Endothelial cell of hepatic sinusoid (primary cell): ENCODE results near the gene PGS1.

ENCODE experiments used
- in situ Hi-C: cut with HindIII; loops from 2 replicates; pipeline ENCODE4 v1.10.0; 2017; ENCODE audit warnings: low sequenced_read_pairs

The PGS1 gene

DNA sequence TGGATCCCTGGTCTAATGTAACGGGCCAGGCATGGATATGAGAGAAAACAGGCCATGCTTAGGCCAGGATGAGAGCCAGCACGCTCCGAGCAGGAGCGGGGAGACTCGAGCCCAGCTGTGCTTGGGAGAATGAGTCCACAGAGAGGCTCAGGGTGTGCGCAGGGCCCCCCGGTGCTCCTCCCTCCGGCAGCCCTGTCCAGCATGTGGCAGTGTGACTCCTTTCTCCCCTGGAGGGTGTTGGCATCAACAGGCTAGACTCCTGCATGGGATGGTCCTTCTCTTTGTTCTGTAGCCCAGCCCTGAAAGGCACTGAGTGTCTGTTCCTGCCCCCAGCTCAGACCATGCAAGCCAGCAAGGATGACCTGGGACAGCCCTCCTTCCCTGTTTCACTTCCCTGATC lies 23.4 kb downstream of the PGS1 start:
- in situ Hi-C loops = no loop called here

DNA sequence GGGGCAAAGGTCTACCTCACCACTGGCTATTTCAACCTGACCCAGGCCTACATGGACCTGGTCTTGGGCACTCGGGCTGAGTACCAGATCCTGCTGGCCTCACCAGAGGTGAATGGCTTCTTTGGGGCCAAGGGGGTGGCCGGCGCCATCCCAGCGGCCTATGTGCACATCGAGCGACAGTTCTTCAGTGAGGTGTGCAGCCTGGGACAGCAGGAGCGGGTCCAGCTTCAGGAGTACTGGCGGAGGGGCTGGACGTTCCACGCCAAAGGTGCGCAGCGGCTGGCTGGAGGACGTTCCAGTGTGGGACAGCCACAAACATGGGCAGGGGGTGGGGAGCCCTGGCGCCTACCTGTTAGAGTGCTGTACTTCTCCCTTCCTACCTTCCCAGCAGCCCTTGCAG lies 25.4 kb downstream of the PGS1 start:
- in situ Hi-C loops = no loop called here

DNA sequence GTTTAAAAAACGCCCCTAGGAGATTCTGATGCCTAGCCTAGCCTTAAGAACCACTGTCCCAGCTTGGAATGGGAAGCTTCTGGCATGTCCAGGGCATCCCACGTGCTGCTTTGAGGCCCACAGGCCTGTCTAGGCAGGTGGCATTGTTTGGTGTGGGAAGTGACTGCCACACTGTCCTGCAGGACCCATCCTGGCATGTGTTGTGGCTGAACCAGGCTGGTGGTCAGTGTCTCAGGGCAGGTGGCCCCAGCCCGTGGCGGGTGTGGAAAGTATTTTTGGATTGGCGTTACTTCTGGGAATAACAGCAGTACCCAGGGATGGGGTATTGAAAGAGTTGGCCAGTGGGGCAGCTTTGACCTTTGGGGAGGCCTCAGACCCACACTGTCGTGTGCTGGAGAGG lies 27.9 kb downstream of the PGS1 start:
- in situ Hi-C loops = no loop called here

DNA sequence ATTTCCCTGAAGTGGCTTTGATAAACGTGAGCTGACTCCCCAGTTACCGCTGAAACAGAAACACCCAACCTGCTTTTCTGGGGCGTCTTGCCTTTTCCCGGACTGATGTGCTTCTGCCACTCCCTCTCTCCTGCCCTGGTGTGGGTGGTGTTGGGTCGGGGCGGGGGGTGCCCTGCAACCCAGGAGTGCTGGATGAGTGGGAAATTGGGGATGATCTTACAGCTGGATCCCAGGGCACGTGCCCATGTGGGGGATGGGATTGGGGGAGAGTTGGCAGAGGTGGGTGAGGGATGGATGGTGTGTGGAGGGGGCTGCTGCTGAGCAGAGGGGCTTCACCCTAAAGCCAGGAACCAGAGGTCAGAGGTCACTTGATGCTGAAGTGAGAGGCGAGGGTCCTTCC lies 28.5 kb downstream of the PGS1 start:
- in situ Hi-C loops = no loop called here

DNA sequence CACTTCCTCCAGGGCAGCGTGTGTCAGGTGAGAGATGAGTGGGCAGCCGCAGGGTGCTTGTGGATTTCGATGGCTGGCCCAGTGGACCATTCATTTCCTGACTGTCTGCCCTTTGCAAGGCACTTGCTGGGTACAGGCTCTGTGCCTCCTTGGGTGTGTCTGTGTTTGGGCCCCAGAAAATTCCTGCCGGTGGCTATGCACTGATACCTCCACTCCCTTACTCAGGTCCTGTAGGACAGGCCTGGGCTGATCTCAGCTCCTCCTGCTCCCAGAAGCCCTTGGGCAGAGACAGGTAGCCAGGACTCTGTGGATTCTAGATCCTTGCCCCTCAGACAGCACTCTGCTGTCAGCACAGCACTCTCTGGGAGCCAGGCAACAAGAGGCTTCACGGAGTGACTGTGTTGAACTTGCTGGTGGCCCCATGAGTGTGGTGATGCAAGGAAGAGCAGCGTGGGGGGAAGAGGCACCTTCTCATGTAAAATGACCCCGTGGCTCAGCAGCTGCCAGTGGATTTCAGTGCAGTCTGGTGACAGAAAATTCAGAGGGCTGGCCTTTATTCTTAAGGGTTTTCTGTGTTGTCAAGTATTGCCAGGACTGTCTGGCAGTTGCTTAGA lies 29.0 kb downstream of the PGS1 start:
- in situ Hi-C loops = no loop called here

DNA sequence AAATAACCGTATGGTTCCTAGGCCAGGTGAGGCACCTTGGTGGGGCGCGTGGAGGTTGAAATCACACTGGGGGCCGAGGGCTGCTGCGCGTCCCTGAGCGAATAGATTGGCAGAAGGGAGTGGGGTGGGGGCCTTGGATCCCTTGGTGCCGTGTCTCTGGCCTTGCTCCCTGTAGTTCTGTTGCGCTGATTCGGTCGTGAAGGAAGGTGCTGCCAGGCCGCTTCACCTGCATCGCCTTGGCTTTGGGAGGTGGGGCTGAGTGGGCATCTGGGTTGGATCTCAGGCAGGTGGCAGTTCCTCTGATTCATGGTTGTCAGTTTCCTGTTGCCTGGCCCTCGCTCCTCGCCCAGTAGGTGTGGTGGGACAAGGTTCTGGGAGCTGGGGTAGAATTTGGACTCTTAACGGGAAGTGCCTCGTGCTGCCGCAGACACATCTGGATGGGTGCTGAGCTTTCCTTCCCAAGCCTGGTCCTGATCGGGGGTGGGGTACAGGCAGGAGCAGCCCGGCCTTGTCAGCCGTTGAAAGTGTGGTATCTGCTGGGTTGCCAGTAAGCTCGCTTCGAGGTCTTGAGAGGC lies 30.1 kb downstream of the PGS1 start:
- in situ Hi-C loops = no loop called here

DNA sequence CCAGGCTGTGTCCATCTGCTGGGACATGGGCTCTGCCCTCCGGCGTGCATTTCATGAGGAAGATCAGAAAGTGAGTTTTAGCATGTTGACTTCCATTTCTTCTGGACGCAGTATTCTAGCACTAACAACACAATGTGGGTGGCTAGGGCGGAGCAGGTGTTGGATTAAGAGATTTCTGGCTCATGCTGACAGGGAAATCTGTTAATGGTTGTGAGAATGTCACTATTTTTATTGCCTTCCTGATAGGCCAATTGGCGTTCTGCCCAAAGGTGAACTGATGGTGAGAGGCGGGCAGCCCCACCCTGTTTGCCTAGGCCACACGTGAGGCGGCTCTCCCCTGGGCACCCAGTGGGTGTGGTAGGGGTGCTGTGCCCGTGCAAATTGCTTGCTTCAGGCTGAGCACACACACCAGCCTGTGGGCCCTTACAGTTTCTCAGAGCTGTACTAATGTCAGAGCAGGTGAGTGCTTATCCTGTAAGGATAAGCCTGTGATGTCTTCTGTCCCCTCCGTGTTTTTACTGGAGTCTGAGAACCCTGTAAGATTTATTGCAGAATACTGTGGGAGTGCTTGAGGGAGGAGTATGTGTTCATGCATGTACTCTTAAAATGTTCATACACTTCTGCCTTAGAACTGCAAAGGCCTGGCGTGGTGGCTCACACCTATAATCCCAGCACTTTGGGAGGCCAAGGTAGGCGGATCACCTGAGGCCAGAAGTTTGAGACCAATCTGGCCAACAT lies 30.9 kb downstream of the PGS1 start:
- in situ Hi-C loops = no loop called here

DNA sequence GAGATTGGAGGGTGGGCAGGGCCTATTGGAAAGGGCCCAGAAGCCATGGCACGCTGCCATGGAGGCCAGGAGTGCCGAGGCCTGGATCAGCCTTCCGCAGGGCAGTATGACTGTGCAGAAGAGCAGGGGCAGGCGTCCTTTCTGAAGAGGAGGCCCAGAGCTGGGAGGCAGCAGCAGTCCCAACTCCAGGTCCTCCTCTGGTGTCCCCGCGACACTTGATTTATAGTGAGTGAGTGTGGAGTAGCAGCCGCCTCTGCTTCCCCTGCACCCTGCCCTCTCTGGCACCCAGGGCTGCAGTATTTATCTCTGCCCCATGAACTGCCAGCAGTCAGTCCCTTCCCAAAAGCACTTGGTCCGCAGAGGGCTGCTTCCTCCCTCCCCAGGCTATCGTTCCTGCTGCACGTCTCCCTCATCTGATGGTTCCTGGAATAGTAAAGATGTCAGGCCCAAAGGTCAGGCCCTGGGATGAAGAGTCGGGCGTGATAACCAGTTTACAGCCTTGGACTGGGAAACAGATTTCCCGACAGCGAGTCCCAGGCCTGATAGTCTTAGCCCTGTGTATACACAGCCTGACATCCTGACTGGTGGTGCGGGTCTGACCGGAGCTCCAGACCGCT lies 32.9 kb downstream of the PGS1 start:
- in situ Hi-C loops = no loop called here

DNA sequence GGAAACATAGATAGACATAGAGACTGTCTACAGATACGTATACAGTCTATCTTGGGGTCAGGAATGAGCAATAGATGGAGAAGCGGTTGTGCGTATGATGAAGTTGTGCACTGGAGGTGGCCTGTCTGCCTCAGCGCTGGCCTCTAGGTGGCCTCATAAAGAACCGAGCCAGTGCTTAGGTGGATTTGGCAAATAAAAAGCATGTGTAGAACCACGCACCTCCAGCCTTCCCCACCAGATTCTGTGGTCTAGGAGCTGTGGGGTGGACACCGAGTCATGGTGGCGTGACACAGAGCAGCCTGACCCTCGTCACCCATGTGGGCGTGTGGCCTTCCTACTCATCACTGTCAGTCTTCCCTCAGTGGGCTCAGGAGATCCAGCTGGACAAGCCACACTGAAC lies 34.0 kb downstream of the PGS1 start:
- in situ Hi-C loops = no loop called here

DNA sequence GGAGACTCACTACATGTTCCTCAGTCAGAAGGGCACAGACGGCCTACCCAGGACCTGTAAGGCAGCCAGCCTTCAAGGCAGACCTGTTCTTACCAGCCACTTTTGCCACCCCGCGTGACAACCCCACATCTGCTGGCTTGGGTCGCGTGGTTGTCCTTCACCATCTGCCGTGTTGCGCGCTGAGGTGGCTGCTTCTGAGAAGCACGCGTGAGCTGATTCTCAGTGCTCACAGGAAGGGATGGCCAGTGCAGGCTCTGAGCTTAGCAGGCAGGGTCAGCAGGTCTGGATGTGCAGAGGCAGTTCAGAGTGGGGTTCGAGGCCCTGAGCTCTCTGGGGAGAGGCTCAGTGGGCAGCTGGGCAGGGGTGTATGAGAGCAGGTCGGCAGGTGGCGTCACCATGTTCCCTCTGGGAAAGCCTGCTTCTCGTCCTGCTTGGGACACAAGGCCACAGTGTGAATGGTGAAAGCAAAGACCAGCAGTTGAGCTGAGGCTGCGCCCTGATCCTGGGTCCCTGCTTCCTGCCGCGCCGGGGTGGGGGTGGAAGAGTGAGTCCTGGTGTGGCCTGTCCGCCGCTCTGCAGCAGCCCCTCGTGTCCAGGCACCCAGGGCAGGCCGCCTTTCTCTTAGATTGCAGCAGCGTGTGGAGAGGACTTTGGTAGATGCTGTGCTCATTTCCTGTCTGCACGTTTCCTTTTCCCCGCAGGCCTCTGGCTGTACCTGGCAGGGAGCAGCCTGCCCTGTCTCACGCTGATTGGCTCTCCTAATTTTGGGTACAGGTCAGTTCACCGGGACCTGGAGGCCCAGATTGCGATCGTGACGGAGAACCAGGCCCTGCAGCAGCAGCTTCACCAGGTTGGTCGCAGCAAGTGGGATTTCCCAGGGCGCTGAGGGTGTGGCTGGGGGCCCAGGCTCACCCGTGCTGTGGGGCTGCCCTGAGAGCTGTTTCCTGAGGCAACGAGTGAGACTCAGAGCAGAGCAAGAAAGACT lies 36.0 kb downstream of the PGS1 start:
- in situ Hi-C loops = loop anchor here (5.0 kb wide), 2 partner anchors 52 to 87 kb away; partner anchors contain the start of gene SOCS3

DNA sequence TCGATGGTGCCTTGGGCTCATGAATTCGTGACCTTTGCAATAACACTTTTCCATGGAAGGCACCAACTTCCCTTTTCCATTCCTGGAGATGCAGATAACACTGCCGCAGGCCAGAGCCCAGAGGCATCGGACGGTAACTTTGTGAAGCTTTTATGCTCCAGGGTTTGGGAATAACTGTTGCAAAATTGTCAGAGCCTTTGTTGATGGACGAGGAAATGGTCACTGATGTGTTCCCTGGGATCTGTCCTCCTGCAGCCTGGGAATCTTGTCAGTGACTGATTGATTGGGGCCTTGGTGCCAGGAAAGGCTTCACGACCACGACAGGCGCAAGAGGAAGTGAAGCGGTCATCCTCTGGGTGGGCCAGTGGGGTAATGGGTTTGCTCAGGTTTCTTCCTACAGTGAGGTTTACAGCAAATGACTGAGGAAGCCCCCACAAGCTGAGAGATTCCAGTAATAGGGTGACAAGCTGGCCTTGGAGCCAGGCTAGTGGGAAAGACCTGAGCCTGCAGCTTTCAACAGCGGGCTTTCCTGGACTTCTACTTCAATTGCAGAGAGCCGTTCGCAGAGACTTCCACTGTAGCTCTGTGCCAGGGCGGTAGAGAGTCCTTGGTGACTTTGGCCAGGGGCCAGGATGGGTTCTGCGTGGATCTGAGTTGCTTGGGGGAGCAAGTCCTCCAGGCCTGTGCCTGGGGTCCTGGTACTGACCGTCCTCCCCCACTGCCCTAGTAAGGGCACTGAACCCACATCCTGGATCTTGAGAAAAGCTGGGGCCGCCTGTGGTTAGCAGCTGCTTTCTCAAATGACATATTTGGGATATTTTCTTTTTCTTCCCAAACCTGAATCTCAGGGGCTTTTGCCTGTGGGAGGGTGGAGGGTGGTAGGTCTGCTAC lies 37.6 kb downstream of the PGS1 start:
- in situ Hi-C loops = loop anchor here (5.0 kb wide), 2 partner anchors 54 to 89 kb away; partner anchors contain the start of gene SOCS3

DNA sequence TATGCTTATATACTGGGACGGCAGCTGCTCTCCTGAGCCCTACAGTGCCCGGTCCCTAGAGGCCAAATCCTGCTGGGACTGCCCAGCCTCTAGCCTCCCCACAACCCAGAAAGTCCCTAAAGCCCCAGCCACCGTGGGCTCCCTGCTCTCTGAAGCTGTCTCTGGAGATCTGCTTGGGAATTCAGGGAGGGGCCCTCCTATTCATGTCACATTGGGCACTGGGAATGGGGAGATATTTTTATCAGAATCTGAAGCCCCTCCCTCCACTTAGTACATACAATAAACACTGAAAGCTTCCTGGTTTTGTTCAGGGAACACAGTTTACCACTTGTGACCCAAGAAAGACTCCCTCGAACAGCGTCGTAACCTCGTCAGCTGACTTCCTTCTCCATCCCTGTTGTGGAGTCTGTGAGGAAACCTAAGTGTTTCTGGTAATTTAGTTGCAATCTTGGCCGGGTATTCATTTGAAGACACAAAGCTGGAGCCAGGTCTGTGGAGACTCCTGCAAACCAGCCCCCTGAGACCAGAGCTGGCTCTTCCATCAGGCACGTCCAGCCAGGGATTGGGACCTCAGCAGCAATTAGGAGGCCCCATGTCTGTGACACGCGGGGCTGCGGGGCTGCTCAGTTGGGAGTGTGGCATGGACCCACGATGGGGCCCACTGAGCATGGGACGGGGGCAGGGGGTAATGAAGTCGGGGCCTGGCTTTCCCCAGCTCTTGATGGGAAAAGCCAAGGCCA lies 38.5 kb downstream of the PGS1 start:
- in situ Hi-C loops = loop anchor here (5.0 kb wide), 2 partner anchors 55 to 90 kb away; partner anchors contain the start of gene SOCS3

DNA sequence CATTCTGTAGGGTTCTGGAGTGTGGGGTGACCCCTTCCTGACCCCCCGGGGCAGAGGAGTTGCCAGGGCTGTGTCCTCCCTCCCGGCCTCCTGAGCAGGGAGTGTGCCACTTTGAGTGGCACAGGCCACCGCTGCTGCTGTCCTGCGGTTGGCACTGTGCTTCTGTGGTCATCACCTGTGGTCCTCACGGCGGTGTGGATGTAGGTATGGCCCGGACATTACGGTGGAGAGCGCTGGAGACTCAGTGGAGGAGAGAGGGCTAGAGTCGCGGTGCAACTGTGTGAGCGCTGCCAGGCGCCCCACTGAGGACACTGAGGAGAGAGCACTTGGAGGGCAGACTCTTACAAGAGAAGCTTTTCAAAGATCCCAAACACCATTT lies 39.1 kb downstream of the PGS1 start:
- in situ Hi-C loops = loop anchor here (5.0 kb wide), 2 partner anchors 55 to 90 kb away; partner anchors contain the start of gene SOCS3

DNA sequence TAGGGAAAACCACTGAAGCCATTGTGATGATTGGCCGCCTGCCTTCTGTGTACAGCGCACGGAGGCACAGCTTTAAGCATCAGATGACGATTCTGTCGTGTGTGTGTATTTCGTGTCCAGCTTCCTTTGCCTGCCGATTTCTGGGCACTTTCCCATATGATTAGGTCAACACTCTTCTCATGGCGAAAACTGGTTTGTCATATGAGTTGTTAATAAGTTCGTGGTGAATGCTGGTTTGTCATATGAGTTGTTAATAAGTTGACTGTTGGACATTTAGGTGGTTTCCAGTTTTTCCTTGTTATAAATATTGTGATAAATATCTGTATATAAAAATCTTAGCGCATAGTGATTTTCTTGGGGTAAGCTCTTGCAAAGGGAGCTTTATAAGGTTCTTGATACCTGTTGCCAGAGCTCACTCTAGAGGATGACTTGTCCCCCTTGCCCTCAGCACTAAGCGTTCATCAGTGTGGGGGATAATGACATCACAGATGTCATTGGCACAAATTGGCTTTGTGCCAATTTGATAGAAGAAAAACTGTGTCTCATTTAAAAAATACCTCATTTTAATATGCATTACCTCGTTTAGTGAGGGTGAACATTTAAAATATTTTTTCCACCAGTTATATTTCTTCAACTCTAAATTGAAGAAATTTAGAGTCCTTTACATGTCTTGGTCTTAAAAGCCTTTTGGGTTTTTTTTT lies 40.0 kb downstream of the PGS1 start:
- in situ Hi-C loops = loop anchor here (5.0 kb wide), 2 partner anchors 56 to 91 kb away; partner anchors contain the start of gene SOCS3

DNA sequence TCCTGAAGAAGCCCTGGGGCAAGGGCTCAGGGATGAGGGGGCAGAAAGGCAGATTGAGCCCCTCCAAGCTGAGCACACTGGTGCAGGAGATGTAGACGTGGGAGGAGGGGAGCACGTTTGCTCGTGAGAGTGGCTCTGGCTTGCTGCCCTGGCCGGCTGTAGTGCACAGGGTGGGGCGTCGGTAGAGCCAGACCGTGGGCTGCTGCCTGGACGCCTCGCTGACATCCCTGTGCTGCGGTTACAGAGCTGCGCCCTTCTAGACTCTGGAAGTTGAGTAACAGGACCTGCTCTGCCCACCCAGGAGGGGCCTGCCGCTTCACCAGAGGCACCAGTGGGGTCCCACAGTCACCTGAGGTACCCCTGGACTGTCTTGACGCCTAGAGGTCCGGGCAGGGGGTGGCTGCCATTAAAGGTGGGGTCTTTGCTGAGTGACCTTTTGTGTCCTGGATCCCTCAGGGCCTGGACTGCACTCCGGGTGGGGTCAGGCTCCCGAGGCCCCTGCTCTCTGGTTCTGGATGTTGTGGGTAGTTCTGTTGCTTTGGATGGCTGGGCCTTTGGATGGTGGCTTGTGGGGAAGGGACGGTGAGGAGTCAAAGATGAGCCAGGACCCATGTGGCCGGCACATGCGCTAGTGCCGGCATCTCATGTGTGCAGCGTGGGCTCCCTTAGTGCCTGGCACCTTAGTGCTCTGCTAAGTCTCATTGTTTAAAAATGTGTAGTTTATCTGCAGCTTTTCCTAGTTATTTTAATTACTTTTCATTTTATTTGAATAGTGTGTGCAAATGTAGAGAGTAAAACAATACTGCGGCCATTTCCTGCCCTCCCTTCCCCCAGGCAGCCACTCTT lies 41.7 kb downstream of the PGS1 start:
- in situ Hi-C loops = loop anchor here (5.0 kb wide), 2 partner anchors 58 to 93 kb away; partner anchors contain the start of gene SOCS3

DNA sequence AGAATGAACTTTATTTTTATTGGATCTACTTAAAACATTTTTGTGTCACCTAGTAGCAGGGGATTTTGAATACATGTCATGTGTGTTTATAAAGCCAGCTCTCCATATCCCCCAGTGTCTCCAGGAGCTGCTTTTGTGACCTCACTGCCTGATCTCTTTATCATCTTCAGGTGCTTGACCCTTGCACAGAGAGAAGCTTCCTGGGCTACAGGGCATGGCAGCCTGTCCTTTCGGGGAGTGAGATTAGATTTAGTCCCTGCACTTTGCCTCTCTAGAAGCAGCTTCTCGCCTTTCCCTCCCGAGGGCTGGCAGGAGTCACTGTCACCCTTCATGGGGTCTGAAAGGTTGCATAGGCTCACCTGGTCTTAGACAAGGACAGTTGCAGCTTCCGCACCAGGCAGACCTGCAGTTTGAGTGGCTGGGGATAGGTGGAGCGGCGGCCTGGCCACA lies 42.7 kb downstream of the PGS1 start:
- in situ Hi-C loops = no loop called here
